GM12872 (cell line): Measurements from ENCODE around the gene FOSB.

Experiments
- TF ChIP-seq, protein P1 (sequence below): IDR thresholded peaks from 3 replicates; pipeline ENCODE4 v1.5.1; 2011; ENCODE audit warnings: low read depth, mild to moderate bottlenecking, low read length, moderate library complexity; ENCODE audit not compliant: insufficient read depth

The FOSB gene

DNA sequence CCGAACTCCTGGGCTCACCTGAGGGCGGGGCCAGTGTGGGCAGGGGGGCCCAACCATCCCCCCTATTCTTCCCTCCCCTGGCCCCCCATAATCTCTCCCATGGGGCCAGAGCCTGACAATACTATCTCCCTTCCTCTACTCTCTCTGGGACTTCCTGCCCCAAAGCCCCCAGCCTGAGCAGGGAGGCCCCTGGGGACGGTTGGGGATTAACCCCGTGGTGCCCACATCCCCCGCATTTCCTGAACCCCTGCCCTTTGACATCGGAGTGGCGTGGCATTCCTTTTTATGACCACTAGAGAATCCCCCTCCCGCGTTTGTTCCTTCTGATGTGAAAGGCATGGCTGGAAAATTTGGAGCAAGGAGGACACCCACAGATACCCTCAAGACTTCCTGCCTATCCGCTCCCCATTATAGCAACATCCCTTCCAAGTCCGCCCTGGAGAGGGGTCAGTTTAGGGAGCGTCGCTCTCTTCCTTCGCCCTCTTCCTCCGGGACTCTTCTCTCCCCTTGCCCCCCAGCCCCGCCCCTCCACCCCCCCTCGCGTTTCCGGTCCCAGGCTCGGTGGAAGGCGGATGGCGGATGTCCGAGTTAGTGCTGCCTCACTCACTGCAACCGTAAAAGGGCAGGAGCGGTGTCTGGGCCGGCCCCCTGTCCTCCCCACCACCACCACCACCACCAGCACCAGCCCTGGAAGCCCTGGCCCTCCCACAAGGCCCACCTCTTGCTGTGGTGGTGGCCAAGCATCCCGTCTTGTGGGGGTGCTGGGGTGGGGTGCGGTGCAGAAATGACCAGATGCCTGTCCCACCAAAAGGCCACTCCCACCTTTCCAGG lies 41.3 kb downstream of the FOSB start:
- TF ChIP-seq, protein P1, sequence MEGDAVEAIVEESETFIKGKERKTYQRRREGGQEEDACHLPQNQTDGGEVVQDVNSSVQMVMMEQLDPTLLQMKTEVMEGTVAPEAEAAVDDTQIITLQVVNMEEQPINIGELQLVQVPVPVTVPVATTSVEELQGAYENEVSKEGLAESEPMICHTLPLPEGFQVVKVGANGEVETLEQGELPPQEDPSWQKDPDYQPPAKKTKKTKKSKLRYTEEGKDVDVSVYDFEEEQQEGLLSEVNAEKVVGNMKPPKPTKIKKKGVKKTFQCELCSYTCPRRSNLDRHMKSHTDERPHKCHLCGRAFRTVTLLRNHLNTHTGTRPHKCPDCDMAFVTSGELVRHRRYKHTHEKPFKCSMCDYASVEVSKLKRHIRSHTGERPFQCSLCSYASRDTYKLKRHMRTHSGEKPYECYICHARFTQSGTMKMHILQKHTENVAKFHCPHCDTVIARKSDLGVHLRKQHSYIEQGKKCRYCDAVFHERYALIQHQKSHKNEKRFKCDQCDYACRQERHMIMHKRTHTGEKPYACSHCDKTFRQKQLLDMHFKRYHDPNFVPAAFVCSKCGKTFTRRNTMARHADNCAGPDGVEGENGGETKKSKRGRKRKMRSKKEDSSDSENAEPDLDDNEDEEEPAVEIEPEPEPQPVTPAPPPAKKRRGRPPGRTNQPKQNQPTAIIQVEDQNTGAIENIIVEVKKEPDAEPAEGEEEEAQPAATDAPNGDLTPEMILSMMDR = peak; percentile 46; the same call in 2 of the 3 replicates

DNA sequence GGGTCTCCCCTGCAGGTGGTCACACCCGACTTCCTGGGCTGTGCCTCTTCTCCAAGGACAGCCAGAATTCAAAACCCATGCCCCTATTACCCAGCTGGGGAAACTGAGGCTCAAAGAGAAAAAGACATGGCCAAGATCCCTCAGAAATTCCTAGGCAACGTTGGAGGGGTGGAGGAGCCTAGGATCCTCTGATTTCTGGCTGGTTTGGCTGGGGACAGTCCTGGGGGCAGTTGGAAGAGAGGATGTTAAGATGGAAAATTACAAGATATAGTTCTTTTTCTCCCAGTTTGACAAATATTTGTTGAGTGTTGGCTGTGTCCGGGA lies 41.9 kb downstream of the FOSB start:
- TF ChIP-seq, protein P1 = no peak

DNA sequence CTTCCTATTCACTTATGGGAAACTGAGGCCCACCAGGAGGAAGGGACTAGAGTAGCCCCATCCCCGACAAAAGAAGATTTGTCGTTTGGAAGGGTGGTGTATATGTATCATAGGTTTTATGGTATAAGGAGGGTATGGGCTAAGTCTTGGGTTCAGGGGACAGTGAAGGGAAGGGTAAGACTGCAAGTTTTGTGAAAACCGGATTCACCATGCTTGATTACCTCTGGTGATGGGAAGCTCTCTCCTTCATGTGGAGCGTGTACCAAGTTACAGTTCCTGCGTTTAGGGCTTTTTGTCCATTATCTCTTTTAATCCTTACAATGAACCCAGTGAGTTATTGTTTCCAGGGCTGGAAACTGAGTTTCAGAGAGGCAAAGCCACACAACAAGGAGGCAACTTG lies 43.3 kb downstream of the FOSB start:
- TF ChIP-seq, protein P1 = no peak

DNA sequence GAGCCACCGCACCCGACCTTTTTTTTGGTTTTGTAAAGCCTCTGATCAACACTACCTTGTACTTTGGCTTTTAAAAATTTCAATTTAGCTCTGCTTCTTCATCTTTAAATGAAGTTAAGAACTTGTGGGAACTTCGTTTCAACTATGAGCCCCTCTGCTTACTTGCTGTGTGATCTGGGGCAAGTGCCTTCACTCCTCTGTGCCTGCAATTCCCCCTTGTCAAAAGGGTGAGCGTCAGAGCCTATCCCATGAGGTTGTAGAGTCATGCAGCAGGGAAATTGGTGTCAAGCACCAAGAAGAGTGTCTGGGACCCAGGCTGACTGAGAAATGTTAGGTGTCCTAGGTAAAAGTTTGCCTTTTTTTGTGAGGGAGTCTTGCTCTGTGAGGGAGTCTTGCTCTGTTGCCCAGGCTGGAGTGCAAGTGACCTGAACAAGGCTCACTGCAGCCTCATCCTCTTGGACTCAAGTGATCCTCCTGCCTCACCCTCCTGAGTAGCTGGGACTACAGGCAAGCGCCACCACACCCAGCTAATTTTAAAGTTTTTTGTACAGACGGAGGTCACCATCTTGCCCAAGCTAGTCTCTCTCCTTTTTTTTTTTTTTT lies 45.2 kb downstream of the FOSB start:
- TF ChIP-seq, protein P1 = no peak

DNA sequence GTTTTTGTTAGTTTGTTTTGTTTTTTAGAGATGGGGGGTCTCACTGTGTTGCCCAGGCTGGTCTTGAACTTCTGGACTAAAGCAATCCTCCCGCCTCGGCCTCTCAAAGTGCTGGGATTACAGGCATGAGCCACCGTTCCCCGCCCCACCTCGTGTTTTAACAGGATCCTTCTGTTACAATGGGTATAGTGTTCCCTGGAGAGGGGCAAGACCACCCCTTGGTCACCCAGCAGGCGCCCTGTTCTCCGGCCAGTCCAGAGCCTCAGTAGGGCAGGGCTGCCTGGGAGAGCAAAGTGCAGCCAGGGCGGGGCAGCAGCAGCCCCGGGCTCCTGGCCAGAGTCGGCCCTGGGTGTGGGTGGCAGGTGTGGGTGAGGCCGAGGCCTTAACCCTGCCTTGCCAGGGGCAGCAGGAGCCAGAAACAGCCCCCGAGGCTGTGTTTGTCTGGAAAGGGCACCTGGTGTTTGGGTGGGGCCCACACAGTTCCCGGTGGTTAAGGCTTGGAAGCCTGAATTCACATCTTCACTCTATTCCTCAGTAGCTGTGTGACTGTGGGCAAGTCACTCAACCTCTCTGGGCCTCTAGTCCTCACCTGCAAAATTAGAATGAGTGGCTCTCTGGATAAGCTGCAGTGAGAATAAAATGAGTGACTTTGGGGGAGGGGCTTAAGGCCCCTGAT lies 46.7 kb downstream of the FOSB start:
- TF ChIP-seq, protein P1 = no peak

DNA sequence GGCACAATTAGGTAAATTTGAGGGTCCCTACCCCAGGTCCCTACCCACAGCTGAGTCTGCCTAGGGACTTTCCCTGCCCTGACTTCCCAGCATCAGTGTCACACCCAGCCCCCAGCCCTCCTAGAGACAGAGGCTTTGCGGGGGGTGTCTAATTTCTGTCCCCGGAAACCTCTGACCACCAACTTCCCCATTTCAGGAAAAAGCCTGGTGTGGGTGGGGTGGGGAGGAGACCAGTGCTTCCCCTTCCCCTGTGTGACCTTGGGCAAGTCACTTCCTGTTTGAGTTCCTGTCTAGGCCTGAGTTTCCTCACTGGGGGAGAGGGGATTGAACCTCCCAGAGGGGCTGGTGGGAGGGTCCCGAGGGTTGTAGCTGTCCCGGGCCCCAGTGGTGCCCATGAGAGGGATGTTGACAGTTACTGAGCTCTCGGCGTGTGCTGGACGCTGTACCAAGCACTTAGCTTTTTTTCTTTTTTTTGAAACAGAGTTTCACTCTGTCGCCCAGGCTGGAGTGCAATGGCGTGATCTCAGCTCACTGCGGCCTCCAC lies 47.4 kb downstream of the FOSB start:
- TF ChIP-seq, protein P1 = no peak

DNA sequence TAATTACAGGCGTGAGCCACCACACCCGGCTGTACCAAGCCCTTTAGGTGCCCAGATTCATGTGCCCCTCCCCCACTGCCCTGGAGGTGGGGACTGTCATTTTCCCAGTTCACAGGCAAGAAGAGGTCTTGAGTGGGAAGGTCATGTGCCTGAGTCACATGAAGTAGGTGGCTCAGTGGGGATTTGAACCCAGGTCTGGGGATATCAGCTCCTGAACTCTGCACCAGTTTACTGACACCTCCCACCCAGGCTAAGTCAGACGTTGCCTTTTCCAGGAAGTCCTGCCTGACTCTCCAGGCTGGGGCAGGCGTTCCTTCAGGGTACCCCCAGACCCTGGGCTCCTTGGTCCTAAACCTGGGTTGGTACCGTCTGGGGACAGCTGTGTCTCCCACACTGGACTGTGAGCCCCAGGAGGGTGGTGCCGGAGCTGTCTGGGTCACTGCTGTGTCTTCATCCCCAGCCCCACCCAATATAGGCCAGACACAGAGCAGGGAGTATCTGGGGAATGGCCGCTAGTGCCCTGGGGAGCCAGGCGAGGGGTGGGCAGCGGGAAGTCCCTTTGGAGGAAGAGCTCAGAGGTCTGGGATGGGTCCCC lies 48.1 kb downstream of the FOSB start:
- TF ChIP-seq, protein P1 = no peak
